B cell (primary cell): ENCODE data around the gene POMT2.

ENCODE experiments used
- EZH2 ChIP-seq: IDR thresholded peaks from 2 replicates; pipeline ENCODE4 v1.6.1; 2012; ENCODE audit warnings: borderline replicate concordance, low read depth, mild to moderate bottlenecking, moderate library complexity, low read length; ENCODE audit not compliant: insufficient read depth, poor library complexity, severe bottlenecking
- TF ChIP-seq, protein P1 (sequence below): fragments of 200-600 bp; IDR thresholded peaks from one replicate; pipeline ENCODE4 v1.8.0; 2022; ENCODE audit warnings: antibody characterized with exemption, mild to moderate bottlenecking

DNA sequence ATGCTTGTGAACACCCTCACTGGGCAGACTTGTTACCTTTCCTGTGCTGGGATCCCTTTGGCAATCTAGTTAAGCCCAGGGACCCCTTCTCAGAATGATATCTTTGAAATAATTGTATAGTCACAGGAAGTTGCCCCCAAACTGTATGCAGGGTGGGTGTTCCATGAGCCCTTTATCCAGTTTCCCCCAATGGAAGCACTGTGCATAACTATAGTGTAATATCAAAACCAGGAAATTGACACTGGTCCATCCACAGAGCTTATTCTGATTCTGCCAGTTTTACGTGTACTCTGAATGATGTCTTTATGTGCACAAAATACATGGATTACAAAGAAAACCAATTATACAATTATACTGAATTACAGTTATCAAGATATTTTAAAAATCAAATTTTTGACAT, 73.9 kb downstream of the POMT2 start:
- TF ChIP-seq, protein P1, sequence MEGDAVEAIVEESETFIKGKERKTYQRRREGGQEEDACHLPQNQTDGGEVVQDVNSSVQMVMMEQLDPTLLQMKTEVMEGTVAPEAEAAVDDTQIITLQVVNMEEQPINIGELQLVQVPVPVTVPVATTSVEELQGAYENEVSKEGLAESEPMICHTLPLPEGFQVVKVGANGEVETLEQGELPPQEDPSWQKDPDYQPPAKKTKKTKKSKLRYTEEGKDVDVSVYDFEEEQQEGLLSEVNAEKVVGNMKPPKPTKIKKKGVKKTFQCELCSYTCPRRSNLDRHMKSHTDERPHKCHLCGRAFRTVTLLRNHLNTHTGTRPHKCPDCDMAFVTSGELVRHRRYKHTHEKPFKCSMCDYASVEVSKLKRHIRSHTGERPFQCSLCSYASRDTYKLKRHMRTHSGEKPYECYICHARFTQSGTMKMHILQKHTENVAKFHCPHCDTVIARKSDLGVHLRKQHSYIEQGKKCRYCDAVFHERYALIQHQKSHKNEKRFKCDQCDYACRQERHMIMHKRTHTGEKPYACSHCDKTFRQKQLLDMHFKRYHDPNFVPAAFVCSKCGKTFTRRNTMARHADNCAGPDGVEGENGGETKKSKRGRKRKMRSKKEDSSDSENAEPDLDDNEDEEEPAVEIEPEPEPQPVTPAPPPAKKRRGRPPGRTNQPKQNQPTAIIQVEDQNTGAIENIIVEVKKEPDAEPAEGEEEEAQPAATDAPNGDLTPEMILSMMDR, result no peak
- TF ChIP-seq EZH2, result no peak
